Transverse colon (tissue), 4 donors: ENCODE data around the gene COA4.

Experiments
- EP300 ChIP-seq: sonication (generic); formaldehyde crosslinking; IDR thresholded peaks from one replicate; pipeline ENCODE4 v1.6.1; 2017; ENCODE audit warnings: antibody characterized with exemption, low read depth
- POLR2A ChIP-seq: fragments of 450-650 bp; IDR thresholded peaks from one replicate; pipeline ENCODE4 v1.6.1; 2016; ENCODE audit warnings: antibody characterized with exemption, mild to moderate bottlenecking, moderate library complexity
- POLR2AphosphoS5 ChIP-seq, 3 donors: sonication (generic); formaldehyde crosslinking; IDR thresholded peaks; one replicate each; pipeline ENCODE4 v1.6.1; 2016; ENCODE audit warnings: antibody characterized with exemption in 3 of 3
- TF ChIP-seq, protein P1 (sequence below), 5 experiments: fragments of 200-600 bp in 3 of 5; fragments of 450-650 bp in 2 of 5; sonication (generic) in 3 of 5; IDR thresholded peaks; 1 replicate in 2 of 5; 2 replicates in 3 of 5; pipeline ENCODE4 v1.5.1; 2016 to 2017; ENCODE audit warnings: antibody characterized with exemption in 5 of 5, inconsistent platforms in 3 of 5, mild to moderate bottlenecking in 2 of 5, moderate library complexity in 1 of 5

DNA sequence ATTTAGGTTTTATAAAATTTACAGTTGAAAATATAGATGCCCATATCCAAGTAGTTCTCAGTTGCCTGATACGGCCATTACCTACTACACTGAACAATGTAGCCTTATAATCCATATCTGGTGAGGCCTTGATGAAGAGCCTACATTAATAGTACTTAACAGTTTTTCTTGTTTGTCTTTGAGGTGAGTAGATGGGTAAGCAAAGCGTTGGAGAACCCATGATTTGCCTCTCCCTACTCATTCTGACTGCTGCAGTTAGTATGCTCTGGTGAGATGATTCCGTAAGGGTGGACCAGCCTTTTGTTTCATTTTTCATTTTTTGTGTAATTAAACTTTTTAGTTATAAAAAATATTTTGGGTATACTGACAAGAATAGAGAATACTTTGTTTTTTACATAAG, 11.6 kb upstream of the COA4 start:
- TF ChIP-seq, protein P1, sequence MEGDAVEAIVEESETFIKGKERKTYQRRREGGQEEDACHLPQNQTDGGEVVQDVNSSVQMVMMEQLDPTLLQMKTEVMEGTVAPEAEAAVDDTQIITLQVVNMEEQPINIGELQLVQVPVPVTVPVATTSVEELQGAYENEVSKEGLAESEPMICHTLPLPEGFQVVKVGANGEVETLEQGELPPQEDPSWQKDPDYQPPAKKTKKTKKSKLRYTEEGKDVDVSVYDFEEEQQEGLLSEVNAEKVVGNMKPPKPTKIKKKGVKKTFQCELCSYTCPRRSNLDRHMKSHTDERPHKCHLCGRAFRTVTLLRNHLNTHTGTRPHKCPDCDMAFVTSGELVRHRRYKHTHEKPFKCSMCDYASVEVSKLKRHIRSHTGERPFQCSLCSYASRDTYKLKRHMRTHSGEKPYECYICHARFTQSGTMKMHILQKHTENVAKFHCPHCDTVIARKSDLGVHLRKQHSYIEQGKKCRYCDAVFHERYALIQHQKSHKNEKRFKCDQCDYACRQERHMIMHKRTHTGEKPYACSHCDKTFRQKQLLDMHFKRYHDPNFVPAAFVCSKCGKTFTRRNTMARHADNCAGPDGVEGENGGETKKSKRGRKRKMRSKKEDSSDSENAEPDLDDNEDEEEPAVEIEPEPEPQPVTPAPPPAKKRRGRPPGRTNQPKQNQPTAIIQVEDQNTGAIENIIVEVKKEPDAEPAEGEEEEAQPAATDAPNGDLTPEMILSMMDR (IDR thresholded peaks at IDR 0.05) = no peak
- TF ChIP-seq POLR2A (no peak), EP300 (no peak), POLR2AphosphoS5 (IDR thresholded peaks at IDR 0.05) (no peak)
